Stimulated activated CD4-positive, alpha-beta T cell treated with anti-CD3 and anti-CD28 coated beads, Interleukin-15, amount 100 ng/mL, for 1 hour (primary cell): ENCODE measurements around the gene SUN3.
A peak's percentile ranks its signal among the peaks of the same experiment; 100 is the strongest.
"Not testable (repeated sequence)": the region's sequence is repeated elsewhere in the genome, so short reads cannot be mapped to it uniquely, and the experiment has no call there.

Experiments used
- DNase-seq, 2 donors: peaks; one replicate each; pipeline ENCODE4 v3.0.0-alpha.2; 2020; ENCODE audit warnings: low read depth in 1 of 2, low spot score in 1 of 2

SUN3 gene

DNA sequence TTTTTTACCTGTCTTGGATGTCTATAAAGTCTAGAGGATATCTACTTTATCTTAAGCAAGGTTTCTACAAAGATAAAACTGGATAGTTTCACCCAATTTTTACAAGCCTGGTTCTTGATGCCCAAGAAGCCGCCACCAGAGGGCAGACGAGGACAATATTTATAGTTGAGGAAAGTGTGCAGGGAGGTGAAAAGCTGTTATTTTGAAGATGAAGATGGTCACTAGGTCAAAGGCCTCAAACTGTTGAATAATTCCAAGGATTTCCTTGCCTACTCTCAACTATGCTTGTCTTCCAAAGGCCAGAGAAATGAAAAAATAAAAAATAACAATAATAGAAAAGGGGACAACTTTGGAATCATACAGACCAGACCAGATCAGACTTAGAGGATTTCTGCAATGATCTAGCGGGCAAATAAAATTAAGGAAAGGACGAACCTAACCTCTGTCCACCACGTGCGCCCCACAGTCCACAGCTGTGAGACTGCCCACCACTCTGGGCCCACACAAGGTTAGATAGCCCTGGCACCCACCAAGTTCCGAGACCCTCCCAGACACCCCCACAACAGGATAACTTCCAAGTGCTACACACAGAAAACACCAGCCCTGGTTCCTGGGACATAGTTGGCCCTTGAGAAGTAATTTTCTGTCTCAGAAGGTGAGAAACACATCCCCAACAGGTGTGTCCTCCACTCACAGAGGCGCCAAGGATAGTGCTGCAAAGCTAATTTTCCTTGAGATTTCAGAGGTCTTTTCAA is 83.5 kb downstream of the SUN3 start:
- peak; percentile 49 to 65 for DNase-seq

DNA sequence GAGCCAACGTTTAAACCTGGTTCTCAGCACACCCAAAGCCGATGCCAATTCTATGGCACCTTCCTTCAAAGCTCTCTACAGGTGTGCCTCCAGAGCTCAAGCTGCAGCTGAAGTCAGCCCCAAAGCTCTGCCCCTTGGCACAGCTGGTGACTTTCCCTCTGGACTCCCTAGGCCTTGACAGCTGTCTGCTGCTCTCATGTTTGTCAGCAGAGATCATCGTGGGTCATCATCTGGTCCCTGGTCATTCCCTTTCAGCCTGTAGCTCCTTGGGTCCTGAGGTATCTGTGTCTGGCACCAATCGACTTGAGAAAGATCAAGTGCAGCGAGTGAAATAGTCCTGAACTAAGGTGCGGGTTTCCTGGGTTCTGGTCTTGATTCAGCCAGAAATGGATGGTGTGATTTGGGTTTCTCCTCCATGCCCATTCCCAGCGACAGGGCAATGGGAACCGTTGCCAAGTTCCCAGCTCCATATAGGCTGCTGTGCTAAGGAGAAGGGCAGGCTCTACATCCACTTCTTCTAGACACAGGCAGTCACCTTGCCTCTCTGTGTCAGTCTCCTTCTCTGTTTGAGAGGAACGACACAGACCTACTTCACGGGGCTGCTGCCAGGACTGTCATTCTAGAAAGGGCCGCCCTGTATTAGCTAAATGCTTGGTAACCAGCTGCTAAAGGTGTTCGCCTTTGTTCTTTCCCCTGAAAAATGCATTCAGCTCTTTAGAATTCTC is 84.2 kb downstream of the SUN3 start:
- no peak for DNase-seq

DNA sequence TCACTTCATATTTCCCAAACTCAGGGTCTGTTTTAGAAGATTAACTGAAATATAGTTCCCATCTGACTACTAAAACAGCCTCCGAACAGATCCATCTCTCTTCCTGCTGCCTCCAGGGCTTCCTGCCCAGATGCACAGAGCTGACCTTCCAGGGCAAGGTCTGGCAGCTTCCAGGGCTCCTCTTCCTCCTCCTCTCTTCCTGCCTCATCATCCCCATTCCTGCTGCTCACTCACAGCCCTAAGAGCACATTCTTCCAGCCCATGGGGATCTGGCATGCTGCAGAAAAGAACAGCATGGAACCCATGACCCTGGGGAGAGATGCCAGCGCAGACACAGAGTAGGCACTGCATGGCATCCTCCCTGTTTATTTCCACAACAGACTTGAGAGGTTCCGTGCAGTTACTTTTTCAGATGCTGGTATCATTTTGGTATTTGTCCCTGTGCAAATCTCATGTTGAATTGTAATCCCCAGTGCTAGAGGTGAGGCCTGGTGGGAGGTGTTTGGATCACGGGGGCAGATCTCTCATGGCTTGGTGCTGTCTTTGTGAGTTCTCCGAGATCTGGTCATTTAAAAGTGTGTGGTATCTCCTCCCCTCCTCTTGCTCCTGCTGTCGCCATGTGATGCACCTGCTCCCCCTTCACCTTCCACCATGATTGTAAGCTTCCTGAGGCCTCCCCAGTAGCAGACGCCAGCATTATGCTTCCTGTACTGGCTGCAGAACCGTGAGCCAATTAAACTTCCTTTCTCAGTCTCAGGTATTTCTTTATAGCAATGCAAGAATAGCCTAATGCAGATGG is 85.0 kb downstream of the SUN3 start:
- no peak for DNase-seq

DNA sequence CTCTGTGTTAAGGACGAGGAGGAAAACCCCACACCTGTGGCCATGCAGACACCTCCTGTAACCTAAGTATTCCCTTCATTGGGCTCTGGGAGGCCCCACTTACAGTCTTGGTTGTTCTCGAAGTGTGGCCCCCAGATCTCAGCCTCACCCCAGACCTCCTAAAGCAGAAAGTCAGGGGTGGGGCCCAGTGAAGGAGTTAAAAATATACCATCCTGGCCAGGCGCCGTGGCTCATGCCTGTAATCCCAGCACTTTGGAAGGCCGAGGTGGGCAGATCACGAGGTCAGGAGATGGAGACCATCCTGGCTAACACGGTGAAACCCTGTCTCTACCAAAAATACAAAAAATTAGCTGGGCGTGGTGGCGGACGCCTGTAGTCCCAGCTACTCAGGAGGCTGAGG is 86.3 kb downstream of the SUN3 start:
- DNase-seq: not testable (repeated sequence)

DNA sequence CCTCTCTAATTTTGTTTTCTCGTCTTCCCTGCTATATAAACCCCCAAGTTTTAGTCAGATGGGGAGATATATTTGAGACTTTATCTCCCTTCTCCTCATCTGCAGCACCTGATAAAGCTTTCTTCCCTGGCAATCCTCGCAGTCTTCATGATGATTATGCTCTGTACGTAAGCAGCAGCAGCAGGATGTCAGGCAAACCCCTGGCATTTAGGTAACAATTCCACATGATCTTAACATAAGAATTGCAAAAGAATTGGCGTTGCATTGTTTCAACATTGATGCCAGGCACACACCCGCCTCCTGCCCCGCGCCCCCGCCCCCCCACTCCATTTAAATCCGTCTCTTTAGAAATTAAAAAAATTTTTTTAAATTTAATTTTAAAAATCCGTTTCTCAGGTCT is 86.8 kb downstream of the SUN3 start:
- no peak for DNase-seq

DNA sequence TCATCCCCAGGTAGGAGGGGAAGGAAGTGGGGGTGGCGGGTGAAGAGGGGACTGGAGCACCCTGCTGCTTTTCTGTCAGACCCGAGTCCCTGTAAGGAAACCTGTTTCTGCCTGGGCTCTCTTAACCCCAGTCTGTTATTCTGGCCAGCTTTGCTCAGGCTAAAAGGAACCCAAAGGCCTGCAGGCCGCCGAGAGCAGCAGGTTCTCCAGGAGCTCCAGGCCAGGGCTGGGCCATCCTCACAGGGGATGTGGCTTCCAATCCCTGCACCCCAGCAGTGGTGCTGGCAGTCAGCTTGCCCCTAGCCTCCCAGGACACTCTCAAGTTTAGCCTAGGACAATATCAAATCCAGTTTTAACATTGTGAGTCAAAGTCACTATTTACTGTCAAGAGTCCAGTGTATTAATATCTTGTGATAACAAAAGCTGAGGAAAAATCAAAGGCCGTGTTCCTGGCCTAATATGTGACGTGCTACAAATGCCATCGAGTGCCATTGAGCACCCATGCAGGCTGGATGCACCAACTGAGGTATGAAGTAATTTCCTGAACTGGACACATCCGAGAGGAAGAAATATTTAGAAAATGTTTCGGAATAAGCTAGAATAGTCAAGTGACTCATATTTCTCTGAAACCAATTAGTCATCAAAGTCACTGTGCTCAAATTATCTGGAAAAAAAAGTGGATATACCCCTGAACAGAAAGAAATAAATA is 87.6 kb downstream of the SUN3 start:
- no peak for DNase-seq

DNA sequence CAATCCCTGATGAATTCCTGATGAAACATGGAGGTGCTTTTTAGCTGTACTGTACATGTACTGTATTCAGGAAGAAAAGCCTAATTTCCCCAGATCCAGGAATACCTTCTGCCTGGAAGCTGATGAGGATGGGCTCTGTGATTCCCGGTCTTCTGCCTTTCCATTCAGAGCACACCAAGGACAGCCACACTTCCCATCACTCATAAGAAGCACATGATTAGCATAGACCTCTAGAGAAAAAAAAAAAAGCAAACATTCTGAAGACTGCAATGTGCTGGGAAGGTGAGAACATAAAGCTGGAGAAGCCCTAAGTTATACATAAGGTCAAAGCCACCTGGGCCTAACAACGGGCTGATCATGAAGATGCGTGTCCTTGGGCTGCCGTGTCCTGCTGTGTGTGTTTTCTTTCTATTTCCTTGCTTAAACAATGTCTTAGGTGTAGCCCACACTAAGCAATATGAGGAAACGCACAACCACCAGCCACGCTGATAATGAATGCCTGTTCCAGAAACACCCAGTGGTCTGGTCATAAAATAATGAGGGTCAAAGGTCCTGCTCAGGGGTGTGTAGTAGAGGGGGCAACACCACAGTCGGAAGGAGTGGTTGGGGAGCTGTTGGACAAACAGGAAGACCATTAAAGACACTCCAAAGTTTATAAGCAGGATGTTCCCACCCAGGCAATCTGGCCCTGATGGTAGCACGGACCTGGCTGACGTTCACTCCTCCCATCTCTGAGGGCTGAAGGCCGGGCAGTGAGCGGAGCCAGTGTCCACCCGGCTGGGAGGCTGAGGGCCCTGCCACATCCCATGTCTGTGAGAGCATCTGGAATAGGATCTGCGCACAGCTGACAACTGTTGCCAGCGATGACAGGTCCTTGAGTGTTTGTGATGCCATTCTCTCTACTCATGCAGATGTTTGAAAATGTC is 88.6 kb downstream of the SUN3 start:
- DNase-seq: no peak

DNA sequence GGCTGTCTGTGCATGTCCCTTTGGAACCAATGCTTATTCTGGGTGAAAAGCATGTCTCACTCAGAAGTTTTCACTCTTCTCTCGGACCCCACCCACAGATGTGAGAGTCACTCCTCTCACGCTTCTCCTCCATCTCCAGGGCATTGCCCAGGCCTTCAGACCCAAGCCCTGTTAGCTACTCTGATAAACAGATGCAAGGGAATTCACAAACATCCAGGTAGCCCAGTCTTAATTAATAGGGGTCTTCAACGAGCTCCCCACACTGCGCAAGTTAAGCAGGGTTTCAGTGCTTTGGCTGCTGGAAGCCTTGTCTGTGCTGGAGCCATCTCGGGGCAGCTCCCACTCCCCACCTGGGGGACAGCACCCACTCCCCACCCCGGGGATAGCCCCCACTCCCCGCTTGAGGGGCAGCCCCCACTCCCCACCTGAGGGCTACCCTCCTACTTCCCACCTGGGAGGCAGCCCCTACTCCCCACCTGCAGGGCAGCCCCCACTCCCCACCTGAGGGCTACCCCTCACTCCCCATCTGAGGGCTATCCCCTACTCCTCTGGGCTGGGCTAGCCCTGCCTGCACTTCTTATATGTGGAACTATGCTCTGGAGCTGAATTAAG is 89.4 kb downstream of the SUN3 start:
- no peak for DNase-seq

DNA sequence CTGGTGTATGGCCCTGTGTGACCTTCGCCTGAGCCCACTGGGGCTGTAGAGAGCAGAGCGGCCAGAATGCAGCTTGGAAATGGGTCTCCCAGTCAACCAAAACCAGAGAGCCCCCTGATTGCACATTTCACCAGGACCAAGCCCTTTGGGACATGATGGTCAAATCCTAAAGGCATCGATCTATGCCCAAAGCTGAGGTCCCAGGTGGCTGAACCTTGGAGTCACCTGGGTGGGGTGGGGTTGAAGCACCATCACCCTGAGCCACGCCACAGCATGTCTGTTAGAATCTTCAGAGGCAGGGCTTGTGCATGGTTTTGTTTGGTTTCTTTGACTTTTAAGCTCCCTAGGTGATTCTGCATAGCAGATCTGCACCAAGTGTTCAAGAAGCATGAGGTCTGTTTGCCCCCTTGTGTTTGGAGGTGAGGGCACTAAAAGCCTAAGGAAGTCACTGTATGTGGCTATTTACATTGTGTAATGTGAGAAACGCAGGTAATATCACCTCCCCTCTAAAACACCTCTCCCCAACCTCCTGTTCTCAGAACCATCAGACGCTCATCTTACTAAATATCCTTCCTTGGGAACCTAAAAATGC is 90.2 kb downstream of the SUN3 start:
- DNase-seq: no peak

DNA sequence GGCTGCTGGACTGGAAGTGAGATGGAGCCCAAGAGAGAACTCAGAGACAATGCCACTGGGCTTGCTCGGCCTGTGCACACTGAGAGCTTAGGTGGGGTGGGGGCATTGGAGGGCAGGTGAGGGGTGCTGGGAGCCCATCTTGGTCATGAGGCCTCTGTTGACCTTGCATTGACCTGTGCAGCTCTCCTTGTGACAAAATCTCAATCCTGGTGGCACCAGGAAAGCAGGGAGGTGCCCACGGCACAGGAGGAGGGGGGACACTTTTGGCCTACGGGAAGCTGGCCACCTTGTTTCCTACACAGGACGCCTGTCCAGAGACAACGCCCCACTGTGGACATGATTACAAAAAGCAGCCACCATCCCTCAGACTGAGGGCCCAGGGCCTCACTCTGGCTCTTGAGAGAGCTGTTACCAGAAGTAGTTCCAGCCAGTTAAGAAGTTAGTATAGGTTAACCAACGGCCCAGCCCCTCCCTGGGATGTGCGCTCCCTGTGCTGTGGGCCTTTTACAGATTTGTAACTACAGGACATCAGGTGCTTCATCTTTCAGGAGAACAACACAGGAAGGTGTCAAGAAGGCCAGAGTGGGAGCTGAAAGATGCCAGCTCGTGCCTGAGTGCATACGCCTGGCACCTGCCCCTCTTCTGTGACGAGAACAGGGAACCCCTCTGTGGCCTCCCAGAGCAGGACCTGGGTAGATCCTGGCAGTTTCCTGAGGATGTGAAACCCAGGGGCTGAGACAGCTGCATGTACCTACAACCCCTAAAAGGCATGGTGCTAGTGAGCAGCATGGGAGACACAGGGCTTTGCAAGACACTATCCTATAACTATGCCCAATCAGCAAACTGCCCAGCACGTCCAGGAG is 91.0 kb downstream of the SUN3 start:
- no peak for DNase-seq
